ENCODE measurements around the gene HEXIM2. TPM values are rescaled to one million over a fixed set of nuclear protein-coding genes. Genes with fewer than 3 reads are reported as not detected.

HEXIM2 gene
- total RNA-seq, 1 experiment from 2014 or later = 19.9 TPM

- Histone ChIP-seq H3K9me3 (ENCODE audit: low read length) (no peaks in the 10 kb centered on the region), H3K27ac (ENCODE audit: low read length) (peak overlapping the region; percentile 90), H2AFZ (ENCODE audit: low read length) (peak overlapping the region; percentile 92), H3K4me3 (ENCODE audit: low read length) (peak overlapping the region; percentile 76), H4K20me1 (ENCODE audit: low read length) (peaks cover 34% of the 10 kb centered on the region), H3K9ac (ENCODE audit: low read length) (peak overlapping the region; percentile 95), H3K4me2 (ENCODE audit: low read length) (peak overlapping the region; percentile 88), H3K4me1 (ENCODE audit: insufficient read depth, low read length) (peaks cover 27% of the 10 kb centered on the region), H3K9me2 (replicated peaks; ENCODE audit: low read length) (no peaks in the 10 kb centered on the region), H3K36me3 (ENCODE audit: low read depth, low read length) (0 out of 2 replicates have a peak, but pooled peaks cover 4% of the 10 kb centered on the region), H3F3A (ENCODE audit: low read length, unreplicated experiment) (peaks cover 8% of the 10 kb centered on the region), H3K27me3 (ENCODE audit: low read length) (no peaks in the 10 kb centered on the region), H3K79me2 (ENCODE audit: low read length) (peaks cover 50% of the 10 kb centered on the region)
- POLR2A ChIA-PET (ENCODE audit: unreplicated experiment) = interaction anchor here (0.5 to 4.2 kb wide), 13 partner anchors 12 to 440 kb away, joined by 3 to 77 read pairs (median 16); partner anchors contain the start of genes ACBD4, HEXIM2 and MAP3K14
- BruUV-seq (replicated peaks) = TSS peak; percentile 55
- peak; percentile 19 for ATAC-seq
- intact Hi-C loops (cut with micrococcal nuclease) = loop anchor here (1.0 kb wide), 4 partner anchors 12 to 51 kb away; partner anchors contain the start of genes ACBD4 and HEXIM2
- peak; percentile 94 for DNase-seq
- no peak for TF ChIP-seq EZH2 (IDR thresholded peaks at IDR 0.05; ENCODE audit: low read length, unreplicated experiment)
- CTCF ChIA-PET = interaction anchor here (0.6 to 5.3 kb wide), 8 partner anchors 11 to 53 kb away, joined by 3 to 153 read pairs (median 18); partner anchors contain the start of genes ACBD4 and HEXIM2
These were observed 14.0 kb upstream of the HEXIM2 start for GRCh38 chr17:45147581-45148182.

GRCh38 chr17:45148183-45149036 is 13.3 kb upstream of the HEXIM2 start, which contains the start of gene HEXIM1:
Gene HEXIM1 (plus strand): TSS chr17:45148475. CDS start chr17:45149191, 716 bp downstream.
- DNase-seq (peak; percentile 100), ATAC-seq (peak; percentile 72)
- no peak for TF ChIP-seq EZH2phosphoT487 (IDR thresholded peaks at IDR 0.05; ENCODE audit: borderline replicate concordance, low read length)
- TF ChIP-seq EZH2 (IDR thresholded peaks at IDR 0.05; ENCODE audit: low read length, unreplicated experiment) = no peak
- TF ChIP-seq CTCF (conservative IDR thresholded peaks at IDR 0.05; ENCODE audit: low read depth, low read length) = no peak
- Histone ChIP-seq H3K4me3 (ENCODE audit: low read length) (peak within 1 kb of the TSS; percentile 91), H3K4me1 (ENCODE audit: insufficient read depth, low read length) (peaks cover 27% of the 10 kb centered on the region), H2AFZ (ENCODE audit: low read length) (peak within 1 kb of the TSS; percentile 92), H3K9ac (ENCODE audit: low read length) (peak within 1 kb of the TSS; percentile 95), H3K27ac (ENCODE audit: low read length) (peak within 1 kb of the TSS; percentile 90), H3K9me3 (ENCODE audit: low read length) (no peaks in the 10 kb centered on the region), H3K4me2 (ENCODE audit: low read length) (peak within 1 kb of the TSS; percentile 92), H3K27me3 (ENCODE audit: low read length) (no peaks in the 10 kb centered on the region), H4K20me1 (ENCODE audit: low read length) (peaks cover 34% of the 10 kb centered on the region), H3K36me3 (ENCODE audit: low read depth, low read length) (0 out of 2 replicates have a peak, but pooled peaks cover 4% of the 10 kb centered on the region), H3K9me2 (replicated peaks; ENCODE audit: low read length) (no peaks in the 10 kb centered on the region), H3F3A (ENCODE audit: low read length, unreplicated experiment) (peaks cover 8% of the 10 kb centered on the region), H3K79me2 (ENCODE audit: low read length) (peaks cover 57% of the 10 kb centered on the region)
- ChIA-PET POLR2A (ENCODE audit: unreplicated experiment) (interaction anchor here (0.5 to 4.2 kb wide), 20 partner anchors 10 to 441 kb away, joined by 3 to 77 read pairs (median 10); partner anchors contain the start of genes ACBD4, HEXIM2 and MAP3K14), CTCF (interaction anchor here (0.6 to 5.3 kb wide), 11 partner anchors 10 to 163 kb away, joined by 3 to 153 read pairs (median 6); partner anchors contain the start of genes ACBD4 and HEXIM2)
- intact Hi-C loops (cut with micrococcal nuclease) = loop anchor here (1.0 kb wide), 3 partner anchors 13 to 50 kb away; partner anchors contain the start of genes ACBD4 and HEXIM2
- BruUV-seq (replicated peaks) = TSS peak; percentile 73

Data from PC-3 (cell line).